HepG2 (cell line): Measurements from ENCODE around the gene EIF1AD. TPM values are rescaled to one million over a fixed set of nuclear protein-coding genes. Genes with fewer than 3 reads are reported as not detected.

ENCODE experiments used
- CCDC6 ChIP-seq: sonication (generic); formaldehyde crosslinking; IDR thresholded peaks from 2 replicates; pipeline ENCODE4 v1.8.1; 2022; ENCODE audit warnings: mild to moderate bottlenecking, missing genetic modification reagents, moderate library complexity
- NCOA5 ChIP-seq: sonication (generic); formaldehyde crosslinking; IDR thresholded peaks from 2 replicates; pipeline ENCODE4 v1.4.0; 2020; ENCODE audit warnings: missing genetic modification reagents
- NFAT5 ChIP-seq: sonication (generic); formaldehyde crosslinking; IDR thresholded peaks from 2 replicates; pipeline ENCODE4 v1.4.0; 2020; ENCODE audit warnings: missing genetic modification reagents
- RFX1 ChIP-seq: fragments of 450-650 bp; IDR thresholded peaks from 2 replicates; pipeline ENCODE4 v1.6.1; 2017
- RXRB ChIP-seq: IDR thresholded peaks from 2 replicates; pipeline ENCODE4 v1.6.1; 2016; ENCODE audit warnings: borderline replicate concordance, missing genetic modification reagents, missing compliant biosample characterization
- SPEN ChIP-seq: sonication (generic); formaldehyde crosslinking; IDR thresholded peaks from 2 replicates; pipeline ENCODE4 v1.5.1; 2020; ENCODE audit warnings: low read depth, mild to moderate bottlenecking, missing genetic modification reagents
- ZFP1 ChIP-seq: IDR thresholded peaks from 2 replicates; pipeline ENCODE4 v1.6.1; 2016
- ZMYM3 ChIP-seq: sonication (generic); formaldehyde crosslinking; IDR thresholded peaks from 2 replicates; pipeline ENCODE4 v1.5.1; 2020; ENCODE audit warnings: mild to moderate bottlenecking, missing genetic modification reagents
- ZNF280B ChIP-seq: sonication (generic); formaldehyde crosslinking; IDR thresholded peaks from 2 replicates; pipeline ENCODE4 v1.5.0; 2020; ENCODE audit warnings: missing genetic modification reagents, mild to moderate bottlenecking, borderline replicate concordance
- ZNF407 ChIP-seq: sonication (generic); formaldehyde crosslinking; IDR thresholded peaks from one replicate; pipeline ENCODE4 v1.5.1; 2020; ENCODE audit warnings: mild to moderate bottlenecking, missing genetic modification reagents; ENCODE audit errors: not compliant biosample characterization
- ZNF547 ChIP-seq: sonication (generic); formaldehyde crosslinking; IDR thresholded peaks from 2 replicates; pipeline ENCODE4 v1.5.1; 2020; ENCODE audit warnings: mild to moderate bottlenecking, missing genetic modification reagents
- polyA plus RNA-seq, 8 experiments: library from polyadenylated mRNA; depleted of rRNA in 3 of 8; stranded (reverse) in 7 of 8; unstranded in 1 of 8; fragments of >200 nt; fragmentation: Illumina TruSeq in 4 of 8; extraction: Trizol in 4 of 8; gene quantifications; 2 replicates each; pipeline versions ENCODE4 v1.2.1 to v1.2.3, GENCODE V29; 2011 to 2016; ENCODE audit warnings: low read depth in 4 of 8, missing spikeins in 1 of 8, mixed read lengths in 1 of 8; ENCODE audit not compliant: insufficient read depth in 1 of 8
- total RNA-seq, 5 experiments: library from RNA; depleted of rRNA; stranded (reverse); fragments of >200 nt; fragmentation: Illumina TruSeq; extraction: Trizol; gene quantifications; 2 replicates each; pipeline ENCODE4 v1.2.3, GENCODE V29; 2016; ENCODE audit warnings: low read depth in 1 of 5

EIF1AD gene
- total and polyA plus RNA-seq, 2 of the 13 experiments (the other 11 are each of a cell fraction or from before 2014, with no cell fraction given), result 18.2 to 30.8 TPM

- TF ChIP-seq ZNF280B (CRISPR knock-in tag) (no peak), RFX1 (no peak), ZFP1 (no peak), NCOA5 (CRISPR knock-in tag) (no peak), ZNF407 (CRISPR knock-in tag) (no peak), ZMYM3 (CRISPR knock-in tag) (no peak), CCDC6 (CRISPR knock-in tag) (no peak), SPEN (CRISPR knock-in tag) (peak; percentile 25; the same call in 1 of the 2 replicates), NFAT5 (CRISPR knock-in tag) (no peak), RXRB (CRISPR knock-in tag) (peak; percentile 52; the same call in 1 of the 2 replicates), ZNF547 (CRISPR knock-in tag) (no peak)
Measured at GRCh38 chr11:65988791-65989592, 13.0 kb downstream of the EIF1AD start (continued).
